AG04450 (cell line): ENCODE measurements around the gene RPTOR. TPM values are rescaled to one million over a fixed set of nuclear protein-coding genes. Genes with fewer than 3 reads are reported as not detected.

Experiments used
- CTCF ChIA-PET: fragments of 300-600, 350-600 bp; formaldehyde crosslinking; extraction: SDS; loops from one replicate; lab custom pipeline; 2022; ENCODE audit warnings: antibody characterized with exemption, inconsistent platforms; lab: Charles Lee
- POLR2A ChIA-PET: fragments of 350-600 bp; formaldehyde crosslinking; extraction: SDS; loops from one replicate; lab custom pipeline; 2021; ENCODE audit warnings: antibody characterized with exemption, inconsistent platforms; lab: Yijun Ruan, JAX
- DNase-seq: peaks from one replicate; pipeline ENCODE4 v3.0.0-alpha.2; 2011; ENCODE audit warnings: low read depth, low spot score
- H3K27ac ChIP-seq: one replicate; pipeline ENCODE4 v1.5.1; 2012; ENCODE audit warnings: low read depth, low read length, control low read depth
- H3K27me3 ChIP-seq: one replicate; pipeline ENCODE4 v1.6.0; 2012; ENCODE audit warnings: low read length; ENCODE audit not compliant: control insufficient read depth, insufficient read depth
- H3K4me3 ChIP-seq: 2 replicates; pipeline ENCODE4 v1.5.1; 2011; ENCODE audit warnings: mild to moderate bottlenecking, low read depth, low read length, control low read depth
- H3K9me3 ChIP-seq: 2 replicates; pipeline ENCODE4 v1.5.1; 2012; ENCODE audit warnings: low read length; ENCODE audit not compliant: control insufficient read depth, insufficient read depth
- CTCF ChIP-seq: IDR thresholded peaks from 2 replicates; pipeline ENCODE4 v1.5.1; 2011; ENCODE audit warnings: low read depth, low read length, control low read depth, inconsistent platforms
- polyA plus RNA-seq: library from polyadenylated mRNA; depleted of rRNA; stranded (reverse); fragments of >200 nt; gene quantifications from 2 replicates; pipeline ENCODE4 v1.2.3, GENCODE V29; 2011

RPTOR gene
- polyA plus RNA-seq, 1 experiment: 6.2 TPM

DNA sequence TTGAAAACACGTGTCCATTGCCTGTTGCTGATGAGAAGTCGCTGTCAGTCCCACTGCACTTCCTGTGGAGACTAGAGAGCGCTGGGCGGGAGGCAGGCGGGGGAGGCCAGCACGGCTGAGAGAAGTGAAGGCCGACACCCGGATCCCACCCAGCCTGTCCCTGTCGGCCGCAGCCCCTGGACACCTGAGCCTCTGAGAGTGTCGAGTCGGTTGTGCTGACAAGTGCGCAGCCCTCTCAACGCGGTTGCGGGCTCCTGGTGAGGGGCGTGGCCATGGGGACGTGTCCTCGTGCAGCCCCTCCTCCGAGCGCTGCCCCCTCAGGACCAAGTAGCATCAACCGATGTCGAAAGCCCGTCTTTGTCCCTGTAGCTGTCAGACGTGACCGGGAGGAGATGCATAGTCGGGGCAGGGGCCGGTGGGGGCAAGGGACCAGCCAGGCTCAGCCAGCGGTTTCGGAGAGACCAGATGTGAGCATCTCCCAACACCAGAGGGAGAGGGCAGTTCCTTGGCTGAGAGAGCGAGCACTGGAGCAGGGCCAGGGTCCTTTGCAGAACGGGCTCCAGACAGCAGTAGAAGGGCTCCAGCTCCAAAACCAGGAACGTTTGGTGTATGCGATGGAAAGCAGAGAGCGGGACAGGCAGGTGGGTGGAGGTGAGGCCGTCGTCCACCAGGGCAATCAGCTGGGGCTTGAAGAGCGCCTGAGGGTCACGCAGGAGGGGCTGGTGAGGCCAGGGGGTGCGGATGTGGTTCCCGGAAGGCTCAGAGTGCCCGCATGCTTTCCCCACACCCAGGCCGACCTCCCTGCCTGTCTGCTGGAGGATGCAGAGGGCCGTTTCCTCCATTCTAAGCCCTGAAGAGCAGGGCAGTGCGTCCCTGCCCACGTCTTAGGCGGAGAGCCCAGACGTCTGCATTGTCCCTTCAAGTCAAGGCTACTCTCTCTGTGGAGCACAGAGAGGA is 403.7 kb downstream of the RPTOR start:
- CTCF ChIA-PET: interaction anchor here (1.0 kb wide), 1 partner anchor 521 kb away, joined by 3 read pairs; no protein-coding TSS in a partner anchor
- Histone ChIP-seq H3K4me3 (no peak overlapping the region), H3K27ac (no peak overlapping the region), H3K27me3 (no peaks in the 10 kb centered on the region), H3K9me3 (no peaks in the 10 kb centered on the region; the same call in 1 of the 2 replicates)
- TF ChIP-seq CTCF: no peak
- POLR2A ChIA-PET: no interaction called here
- DNase-seq: no peak

GRCh38 chr17:80948976-80949450 is 404.4 kb downstream of the RPTOR start:
- POLR2A ChIA-PET: no interaction called here
- Histone ChIP-seq H3K9me3 (no peaks in the 10 kb centered on the region; the same call in 1 of the 2 replicates), H3K4me3 (no peak overlapping the region), H3K27me3 (no peaks in the 10 kb centered on the region), H3K27ac (no peak overlapping the region)
- CTCF ChIA-PET: interaction anchor here (1.0 kb wide), 1 partner anchor 522 kb away, joined by 3 read pairs; no protein-coding TSS in a partner anchor
- no peak for TF ChIP-seq CTCF
- no peak for DNase-seq

GRCh38 chr17:80949451-80950421 is 405.1 kb downstream of the RPTOR start:
- Histone ChIP-seq H3K9me3 (no peaks in the 10 kb centered on the region; the same call in 1 of the 2 replicates), H3K27me3 (no peaks in the 10 kb centered on the region), H3K4me3 (no peak overlapping the region), H3K27ac (no peak overlapping the region)
- CTCF ChIA-PET: interaction anchor here (1.0 kb wide), 1 partner anchor 522 kb away, joined by 3 read pairs; no protein-coding TSS in a partner anchor
- no peak for TF ChIP-seq CTCF
- POLR2A ChIA-PET: no interaction called here
- DNase-seq: no peak

DNA sequence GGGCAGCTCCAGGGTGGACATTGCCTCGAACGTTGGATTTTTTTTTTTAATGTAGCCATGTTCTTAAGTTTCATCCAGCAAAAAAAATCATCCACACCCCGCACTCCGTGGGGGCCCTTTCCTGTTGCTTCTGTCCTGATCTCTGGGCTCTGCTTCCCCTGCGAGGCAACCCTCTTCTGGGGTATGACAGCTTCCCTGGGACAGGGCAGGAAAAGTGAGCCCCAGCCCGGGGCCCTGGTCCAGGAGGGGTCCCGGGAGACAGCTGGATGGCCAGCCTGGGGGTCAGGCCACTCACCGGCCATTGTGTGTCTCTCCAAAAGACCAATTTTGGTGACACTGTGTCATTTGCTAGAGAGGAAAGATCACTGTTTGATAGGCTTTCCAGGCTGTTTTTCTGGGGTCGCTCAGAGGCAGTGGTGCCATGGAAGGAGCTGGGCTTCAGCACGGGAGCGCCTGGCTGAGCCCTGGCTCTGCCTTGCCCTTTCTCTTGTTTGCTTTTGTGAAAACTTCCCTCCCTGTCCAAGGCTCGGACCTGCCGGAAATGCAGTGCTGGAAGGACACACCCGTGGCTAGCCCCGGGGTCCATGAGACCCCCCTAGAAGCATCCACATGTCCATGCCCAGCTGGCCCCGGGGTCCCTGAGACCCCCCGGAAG is 406.0 kb downstream of the RPTOR start:
- H3K27me3 ChIP-seq: no peaks in the 10 kb centered on the region
- no peak for DNase-seq
- no peak overlapping the region for H3K4me3 ChIP-seq
- POLR2A ChIA-PET: no interaction called here
- no peak for TF ChIP-seq CTCF
- CTCF ChIA-PET: no interaction called here
- H3K27ac ChIP-seq: no peak overlapping the region
- peaks cover 2% of the 10 kb centered on the region; the same call in 1 of the 2 replicates for H3K9me3 ChIP-seq
